A549 (cell line): Measurements from ENCODE around the gene CFAP65. TPM values are rescaled to one million over a fixed set of nuclear protein-coding genes. Genes with fewer than 3 reads are reported as not detected.

Experiments
- ATAC-seq, 2 experiments: fragments of 200-7000 bp in 1 of 2; fragments of >200 bp in 1 of 2; cut with Nextera tagmentation in 1 of 2; cut with Tn5 transposase in 1 of 2; 3 replicates each; pipeline versions ENCODE4 v1.8.0 to v1.9.1; 2018 to 2020; ENCODE audit warnings: mild to moderate bottlenecking in 1 of 2, moderate library complexity in 1 of 2
- CTCF ChIA-PET: fragments of 300-600 bp; sonication (Branson Sonifier 250); formaldehyde crosslinking; extraction: SDS; loops from one replicate; lab custom pipeline; 2021; ENCODE audit warnings: antibody characterized with exemption, inconsistent platforms; lab: Yijun Ruan, JAX
- POLR2A ChIA-PET: fragments of 350-600 bp; formaldehyde crosslinking; extraction: SDS; loops from one replicate; lab custom pipeline; 2021; ENCODE audit warnings: antibody characterized with exemption, inconsistent platforms; lab: Yijun Ruan, JAX
- DNase-seq, 2 experiments: peaks; one replicate each; pipeline versions ENCODE4 v3.0.0 to v3.0.0-alpha.2; 2011 to 2016; ENCODE audit warnings: low read depth in 1 of 2, low spot score in 1 of 2
- FAIRE-seq: peaks from 2 replicates; lab custom pipeline; 2011; peaks lifted over from hg19 to GRCh38; lab: Jason Lieb, UNC
- H3K27ac ChIP-seq, 2 experiments: fragments of >200 bp; sonication (Bioruptor Twin); formaldehyde crosslinking; 3 replicates each; pipeline ENCODE4 v1.5.1; 2016 to 2017
- H3K4me1 ChIP-seq: fragments of >200 bp; sonication (Bioruptor Twin); formaldehyde crosslinking; 3 replicates; pipeline ENCODE4 v1.6.1; 2016
- H3K4me2 ChIP-seq: fragments of >200 bp; sonication (Bioruptor Twin); formaldehyde crosslinking; 3 replicates; pipeline ENCODE4 v1.6.1; 2016
- H3K4me3 ChIP-seq: fragments of >200 bp; sonication (Bioruptor Twin); formaldehyde crosslinking; 3 replicates; pipeline ENCODE4 v1.5.1; 2016
- H3K9me3 ChIP-seq: fragments of >200 bp; sonication (Bioruptor Twin); formaldehyde crosslinking; 3 replicates; pipeline ENCODE4 v1.6.1; 2016
- CEBPB ChIP-seq, 2 experiments: fragments of >200 bp in 1 of 2; sonication (Bioruptor Twin) in 1 of 2; formaldehyde crosslinking in 1 of 2; IDR thresholded peaks; 2 replicates each; pipeline ENCODE4 v1.6.1; 2012 to 2016
- ESRRA ChIP-seq: fragments of 150-350 bp; IDR thresholded peaks from 2 replicates; pipeline ENCODE4 v1.6.1; 2014; ENCODE audit warnings: mild to moderate bottlenecking, low read length, borderline replicate concordance
- FOSL2 ChIP-seq, 2 experiments: fragments of 450-650 bp in 1 of 2; fragments of >200 bp in 1 of 2; sonication (Bioruptor Twin) in 1 of 2; formaldehyde crosslinking; IDR thresholded peaks; 2 replicates each; pipeline versions ENCODE4 v1.5.0 to v1.6.1; 2016 to 2020; ENCODE audit warnings: mild to moderate bottlenecking in 1 of 2, moderate library complexity in 1 of 2
- FOXS1 ChIP-seq: fragments of 250-450 bp; sonication (Bioruptor Pico); IDR thresholded peaks from 2 replicates; pipeline ENCODE4 v1.5.0; 2020; ENCODE audit warnings: mild to moderate bottlenecking, moderate library complexity
- HDAC2 ChIP-seq: fragments of 200-600 bp; sonication (generic); IDR thresholded peaks from 2 replicates; pipeline ENCODE4 v1.6.1; 2016
- HEYL ChIP-seq: fragments of 250-450 bp; sonication (Bioruptor Pico); IDR thresholded peaks from 2 replicates; pipeline ENCODE4 v1.8.0; 2021; ENCODE audit warnings: mild to moderate bottlenecking, moderate library complexity
- HOXA7 ChIP-seq: fragments of 250-450 bp; sonication (Bioruptor Pico); IDR thresholded peaks from 2 replicates; pipeline ENCODE4 v1.5.0; 2020; ENCODE audit warnings: mild to moderate bottlenecking, moderate library complexity
- JUN ChIP-seq, 2 experiments: fragments of >200 bp; sonication (Bioruptor Twin); formaldehyde crosslinking; IDR thresholded peaks; 2 replicates in 1 of 2; 3 replicates in 1 of 2; pipeline ENCODE4 v1.6.1; 2016 to 2017
- KDM1A ChIP-seq: fragments of 200-600 bp; sonication (generic); IDR thresholded peaks from 2 replicates; pipeline ENCODE4 v1.6.1; 2016; ENCODE audit warnings: low read depth, mild to moderate bottlenecking
- MAFK ChIP-seq: fragments of 450-650 bp; IDR thresholded peaks from 2 replicates; pipeline ENCODE4 v1.6.1; 2014; ENCODE audit not compliant: partially characterized antibody
- MYC ChIP-seq: IDR thresholded peaks from 2 replicates; pipeline ENCODE4 v1.6.1; 2012; ENCODE audit warnings: mild to moderate bottlenecking, inconsistent platforms, low read length, improper control_type of control experiment, borderline replicate concordance
- NR3C1 ChIP-seq: fragments of >200 bp; sonication (Bioruptor Twin); formaldehyde crosslinking; IDR thresholded peaks from 3 replicates; pipeline ENCODE4 v1.6.1; 2017
- POLR2A ChIP-seq: IDR thresholded peaks from 2 replicates; pipeline ENCODE4 v1.6.1; 2012; ENCODE audit warnings: mild to moderate bottlenecking, low read length
- RFX5 ChIP-seq: fragments of 450-650 bp; IDR thresholded peaks from 2 replicates; pipeline ENCODE4 v1.7.1; 2014; ENCODE audit warnings: antibody characterized with exemption, mild to moderate bottlenecking, moderate library complexity
- SMC3 ChIP-seq: fragments of >200 bp; sonication (Bioruptor Twin); formaldehyde crosslinking; IDR thresholded peaks from 3 replicates; pipeline ENCODE4 v1.6.1; 2018; ENCODE audit warnings: inconsistent platforms
- TFCP2L1 ChIP-seq: fragments of 250-450 bp; sonication (Bioruptor Pico); IDR thresholded peaks from 2 replicates; pipeline ENCODE4 v1.5.0; 2021; ENCODE audit warnings: mild to moderate bottlenecking
- ZNF302 ChIP-seq: fragments of 250-450 bp; sonication (Bioruptor Pico); IDR thresholded peaks from 2 replicates; pipeline ENCODE4 v1.9.0; 2021; ENCODE audit warnings: inconsistent platforms, mild to moderate bottlenecking, moderate library complexity
- ZSCAN20 ChIP-seq: fragments of 250-450 bp; sonication (Bioruptor Pico); IDR thresholded peaks from 2 replicates; pipeline ENCODE4 v1.8.0; 2022; ENCODE audit warnings: mild to moderate bottlenecking, moderate library complexity
- WGBS: methylation state at CpG from one replicate; pipeline ENCODE4 v1.1.6; 2017; ENCODE audit errors: missing lambda C conversion rate; 5-methylcytosine and 5-hydroxymethylcytosine counted together
- polyA plus RNA-seq, 4 experiments: library from polyadenylated mRNA; depleted of rRNA in 3 of 4; stranded (reverse); fragments of >200 nt; fragmentation: RNase III in 1 of 4; extraction: RNeasy Plus Mini Kit Qiagen cat#74134 plus additional on column Dnase treatment in 1 of 4; gene quantifications; 2 replicates in 3 of 4; 3 replicates in 1 of 4; pipeline ENCODE4 v1.2.3, GENCODE V29; 2011 to 2017
- TF ChIP-seq, protein P1 (sequence below): fragments of >200 bp; sonication (Bioruptor Twin); formaldehyde crosslinking; IDR thresholded peaks from 2 replicates; pipeline ENCODE4 v1.6.1; 2016
- TF ChIP-seq, protein P2 (sequence below): fragments of 200-600 bp; sonication (generic); IDR thresholded peaks from 2 replicates; pipeline ENCODE4 v1.6.1; 2016; ENCODE audit warnings: antibody characterized with exemption, mild to moderate bottlenecking, moderate library complexity
- TF ChIP-seq, protein P3 (sequence below): fragments of >200 bp; sonication (Bioruptor Twin); formaldehyde crosslinking; IDR thresholded peaks from 3 replicates; pipeline ENCODE4 v1.5.1; 2016

The CFAP65 gene
- polyA plus RNA-seq, 2 of the 4 experiments (the other 2 are of a cell fraction), result 0.12 to 0.14 TPM

DNA sequence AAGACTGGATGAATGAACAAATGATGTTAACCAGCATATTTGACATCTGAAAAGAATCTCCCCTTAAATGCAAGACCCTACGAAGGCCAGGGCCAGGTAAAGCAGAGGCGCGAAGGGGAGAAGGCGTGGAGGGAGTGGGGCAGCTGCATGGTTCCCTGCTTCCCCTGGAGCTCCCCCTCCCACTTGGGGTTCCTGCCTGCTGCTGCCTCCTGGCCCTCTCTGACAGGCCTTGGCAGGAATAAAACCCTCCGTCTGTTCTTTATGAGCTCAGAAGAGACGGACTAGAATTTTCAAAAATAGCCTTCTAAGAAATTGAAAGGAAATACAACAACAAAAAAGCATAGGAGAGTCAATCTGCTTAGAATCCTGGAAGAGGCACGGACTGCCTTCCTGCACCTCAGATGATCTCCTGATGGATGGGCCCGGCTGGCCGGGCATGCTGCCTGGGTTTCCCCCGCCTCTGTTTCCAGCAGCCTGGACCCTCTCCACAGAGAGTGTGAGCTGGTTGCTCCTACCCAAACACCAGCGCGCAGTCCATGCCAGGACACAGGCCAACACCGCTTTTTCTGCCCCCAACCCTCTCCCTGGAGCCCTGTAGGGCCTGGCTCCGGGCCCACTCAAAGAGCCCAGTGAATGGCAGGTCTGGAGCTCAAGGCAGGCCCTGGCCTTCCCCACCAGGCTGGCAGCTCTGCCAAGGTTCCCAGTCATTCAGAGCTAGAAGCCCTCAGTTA lies 23.9 kb downstream of the CFAP65 start:
- TF ChIP-seq TFCP2L1 (CRISPR knock-in tag), result no peak
- TF ChIP-seq JUN (IDR thresholded peaks at IDR 0.05), result no peak
- TF ChIP-seq MYC, result no peak
- TF ChIP-seq FOSL2 (IDR thresholded peaks at IDR 0.05), result no peak
- TF ChIP-seq FOSL2 (CRISPR knock-in tag; IDR thresholded peaks at IDR 0.05), result no peak
- no peak for TF ChIP-seq ZSCAN20 (CRISPR knock-in tag)
- Histone ChIP-seq H3K4me3 (no peak overlapping the region), H3K9me3 (no peaks in the 10 kb centered on the region), H3K4me2 (no peak overlapping the region), H3K27ac (no peak overlapping the region), H3K4me1 (no peaks in the 10 kb centered on the region)
- ATAC-seq (no peak), FAIRE-seq (no peak), DNase-seq (no peak)
- ChIA-PET POLR2A (no interaction called here), CTCF (interaction anchor here (0.7 to 7.8 kb wide), 8 partner anchors 12 to 772 kb away, joined by 3 to 53 read pairs (median 5); no protein-coding TSS in a partner anchor)
- WGBS, result 66% methylated on average over 14 of the region's 14 CpGs

DNA sequence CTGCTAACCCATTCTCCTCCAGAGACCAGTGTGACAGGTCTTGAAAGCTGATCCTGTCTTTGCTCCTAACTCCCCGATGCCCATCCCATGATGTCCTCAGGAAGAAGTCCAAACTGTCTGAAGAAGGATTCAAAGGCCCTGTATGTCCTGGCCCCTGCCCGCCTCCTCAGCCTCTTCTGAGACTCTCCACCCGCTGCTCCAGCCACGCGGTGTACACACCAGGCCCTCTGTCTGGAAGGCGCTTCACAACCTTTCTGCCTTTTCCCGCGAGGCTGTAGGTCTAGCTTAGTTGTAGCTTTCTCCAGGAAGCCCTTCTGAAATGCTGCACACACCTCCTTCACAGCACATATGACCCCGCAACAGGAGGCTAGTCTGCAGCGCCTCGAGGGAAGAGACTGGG lies 24.6 kb downstream of the CFAP65 start:
- Histone ChIP-seq H3K9me3 (no peaks in the 10 kb centered on the region), H3K27ac (no peak overlapping the region), H3K4me3 (no peak overlapping the region), H3K4me2 (no peak overlapping the region), H3K4me1 (no peaks in the 10 kb centered on the region)
- ATAC-seq, result no peak
- no peak for FAIRE-seq
- POLR2A ChIA-PET, result no interaction called here
- TF ChIP-seq POLR2A, result no peak
- TF ChIP-seq ZSCAN20 (CRISPR knock-in tag), result no peak
- TF ChIP-seq, protein P1, sequence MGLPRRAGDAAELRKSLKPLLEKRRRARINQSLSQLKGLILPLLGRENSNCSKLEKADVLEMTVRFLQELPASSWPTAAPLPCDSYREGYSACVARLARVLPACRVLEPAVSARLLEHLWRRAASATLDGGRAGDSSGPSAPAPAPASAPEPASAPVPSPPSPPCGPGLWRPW, result no peak
- no peak for TF ChIP-seq FOXS1 (CRISPR knock-in tag)
- no peak for TF ChIP-seq KDM1A
- TF ChIP-seq HEYL (CRISPR knock-in tag), result no peak
- TF ChIP-seq NR3C1, result no peak
- TF ChIP-seq MAFK, result no peak
- no peak for TF ChIP-seq ZNF302 (CRISPR knock-in tag)
- 76% methylated on average over 11 of the region's 11 CpGs for WGBS
- DNase-seq, result no peak
- CTCF ChIA-PET, result interaction anchor here (0.7 to 7.8 kb wide), 8 partner anchors 13 to 771 kb away, joined by 3 to 53 read pairs (median 5); no protein-coding TSS in a partner anchor

DNA sequence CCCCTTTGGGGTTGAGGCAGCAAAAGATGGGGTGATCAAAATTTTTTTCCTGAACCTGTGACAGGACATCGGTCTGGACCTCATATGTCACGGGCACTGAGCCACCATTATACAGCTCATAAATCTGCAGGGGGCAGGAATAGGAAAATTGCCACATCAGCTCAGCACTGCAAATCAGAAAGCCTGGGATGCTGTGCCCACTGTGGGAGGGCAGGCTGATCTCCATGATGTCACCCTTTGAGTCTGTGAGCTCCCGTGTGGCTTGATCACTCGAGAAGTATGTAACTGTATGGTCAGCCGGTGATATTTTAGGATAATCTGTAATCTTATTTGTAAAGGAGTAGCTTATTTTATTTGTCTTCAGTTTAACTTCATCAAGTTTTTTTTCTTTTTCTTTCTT lies 30.4 kb downstream of the CFAP65 start:
- no peak for ATAC-seq
- no peak for FAIRE-seq

DNA sequence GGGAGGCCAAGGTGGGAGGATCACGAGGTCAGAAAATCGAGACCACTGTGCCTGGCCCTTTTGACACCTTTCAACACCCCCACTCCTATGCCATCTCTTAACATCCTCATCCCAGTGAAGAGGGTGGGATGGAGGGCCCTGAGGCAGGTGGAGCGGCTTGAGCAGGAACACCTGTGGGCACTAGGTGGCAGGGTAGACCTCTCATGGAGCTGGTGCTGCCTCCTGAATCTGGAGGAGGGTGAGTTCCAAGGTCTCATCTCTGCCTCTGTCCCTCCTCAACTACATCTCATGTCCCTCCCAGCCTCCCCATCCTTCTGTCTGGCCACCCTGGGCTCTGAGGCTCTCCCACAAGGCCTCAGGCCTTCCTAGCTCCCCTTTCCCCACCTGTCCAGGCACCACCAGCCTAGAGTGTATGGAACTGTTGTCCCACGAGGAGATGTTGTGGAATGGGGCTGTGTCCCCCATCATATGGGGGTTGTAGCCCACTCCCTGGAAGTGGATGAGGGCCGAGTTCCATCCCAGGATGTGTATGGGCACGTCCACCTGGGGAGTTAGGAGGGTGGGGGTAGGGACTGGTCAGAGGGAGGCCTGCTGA lies 31.1 kb downstream of the CFAP65 start:
- FAIRE-seq, result no peak
- Histone ChIP-seq H3K27ac (no peak overlapping the region), H3K9me3 (no peaks in the 10 kb centered on the region), H3K4me2 (no peak overlapping the region), H3K4me1 (no peaks in the 10 kb centered on the region), H3K4me3 (no peak overlapping the region)
- ATAC-seq, result peak; percentile 93 to 96
- peak; percentile 56 to 64 for DNase-seq
- ChIA-PET CTCF (interaction anchor here (0.6 to 3.0 kb wide), 17 partner anchors 8 to 483 kb away, joined by 3 to 20 read pairs (median 5); no protein-coding TSS in a partner anchor), POLR2A (no interaction called here)
- 2% methylated on average over 6 of the region's 6 CpGs for WGBS
- TF ChIP-seq SMC3 (0 out of 3 replicates have a peak, but pooled peaks have one; percentile 28), HDAC2 (no peak), ZNF302 (CRISPR knock-in tag) (no peak), CEBPB (IDR thresholded peaks at IDR 0.05) (no peak), HOXA7 (no peak), RFX5 (no peak), MYC (no peak)
- TF ChIP-seq, protein P2, sequence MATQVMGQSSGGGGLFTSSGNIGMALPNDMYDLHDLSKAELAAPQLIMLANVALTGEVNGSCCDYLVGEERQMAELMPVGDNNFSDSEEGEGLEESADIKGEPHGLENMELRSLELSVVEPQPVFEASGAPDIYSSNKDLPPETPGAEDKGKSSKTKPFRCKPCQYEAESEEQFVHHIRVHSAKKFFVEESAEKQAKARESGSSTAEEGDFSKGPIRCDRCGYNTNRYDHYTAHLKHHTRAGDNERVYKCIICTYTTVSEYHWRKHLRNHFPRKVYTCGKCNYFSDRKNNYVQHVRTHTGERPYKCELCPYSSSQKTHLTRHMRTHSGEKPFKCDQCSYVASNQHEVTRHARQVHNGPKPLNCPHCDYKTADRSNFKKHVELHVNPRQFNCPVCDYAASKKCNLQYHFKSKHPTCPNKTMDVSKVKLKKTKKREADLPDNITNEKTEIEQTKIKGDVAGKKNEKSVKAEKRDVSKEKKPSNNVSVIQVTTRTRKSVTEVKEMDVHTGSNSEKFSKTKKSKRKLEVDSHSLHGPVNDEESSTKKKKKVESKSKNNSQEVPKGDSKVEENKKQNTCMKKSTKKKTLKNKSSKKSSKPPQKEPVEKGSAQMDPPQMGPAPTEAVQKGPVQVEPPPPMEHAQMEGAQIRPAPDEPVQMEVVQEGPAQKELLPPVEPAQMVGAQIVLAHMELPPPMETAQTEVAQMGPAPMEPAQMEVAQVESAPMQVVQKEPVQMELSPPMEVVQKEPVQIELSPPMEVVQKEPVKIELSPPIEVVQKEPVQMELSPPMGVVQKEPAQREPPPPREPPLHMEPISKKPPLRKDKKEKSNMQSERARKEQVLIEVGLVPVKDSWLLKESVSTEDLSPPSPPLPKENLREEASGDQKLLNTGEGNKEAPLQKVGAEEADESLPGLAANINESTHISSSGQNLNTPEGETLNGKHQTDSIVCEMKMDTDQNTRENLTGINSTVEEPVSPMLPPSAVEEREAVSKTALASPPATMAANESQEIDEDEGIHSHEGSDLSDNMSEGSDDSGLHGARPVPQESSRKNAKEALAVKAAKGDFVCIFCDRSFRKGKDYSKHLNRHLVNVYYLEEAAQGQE, result no peak
- TF ChIP-seq, protein P3, sequence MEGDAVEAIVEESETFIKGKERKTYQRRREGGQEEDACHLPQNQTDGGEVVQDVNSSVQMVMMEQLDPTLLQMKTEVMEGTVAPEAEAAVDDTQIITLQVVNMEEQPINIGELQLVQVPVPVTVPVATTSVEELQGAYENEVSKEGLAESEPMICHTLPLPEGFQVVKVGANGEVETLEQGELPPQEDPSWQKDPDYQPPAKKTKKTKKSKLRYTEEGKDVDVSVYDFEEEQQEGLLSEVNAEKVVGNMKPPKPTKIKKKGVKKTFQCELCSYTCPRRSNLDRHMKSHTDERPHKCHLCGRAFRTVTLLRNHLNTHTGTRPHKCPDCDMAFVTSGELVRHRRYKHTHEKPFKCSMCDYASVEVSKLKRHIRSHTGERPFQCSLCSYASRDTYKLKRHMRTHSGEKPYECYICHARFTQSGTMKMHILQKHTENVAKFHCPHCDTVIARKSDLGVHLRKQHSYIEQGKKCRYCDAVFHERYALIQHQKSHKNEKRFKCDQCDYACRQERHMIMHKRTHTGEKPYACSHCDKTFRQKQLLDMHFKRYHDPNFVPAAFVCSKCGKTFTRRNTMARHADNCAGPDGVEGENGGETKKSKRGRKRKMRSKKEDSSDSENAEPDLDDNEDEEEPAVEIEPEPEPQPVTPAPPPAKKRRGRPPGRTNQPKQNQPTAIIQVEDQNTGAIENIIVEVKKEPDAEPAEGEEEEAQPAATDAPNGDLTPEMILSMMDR, result peak; percentile 38; the same call in 2 of the 3 replicates

More for the DNA sequence above, 30.4 kb downstream of the CFAP65 start:
- H3K4me3 ChIP-seq, result no peak overlapping the region
- H3K27ac ChIP-seq, result no peak overlapping the region
- ChIA-PET CTCF (interaction anchor here (0.7 to 2.9 kb wide), 15 partner anchors 9 to 220 kb away, joined by 3 to 20 read pairs (median 5); no protein-coding TSS in a partner anchor), POLR2A (no interaction called here)
- 64% methylated on average over 5 of the region's 5 CpGs for WGBS
- no peaks in the 10 kb centered on the region for H3K9me3 ChIP-seq
- no peak for DNase-seq
- no peak overlapping the region for H3K4me2 ChIP-seq
- no peaks in the 10 kb centered on the region for H3K4me1 ChIP-seq
- TF ChIP-seq ESRRA (no peak), HOXA7 (no peak)
